Measurements from ENCODE around the gene KCNG3. TPM values are rescaled to one million over a fixed set of nuclear protein-coding genes. Genes with fewer than 3 reads are reported as not detected.

KCNG3 gene
- total RNA-seq, 2 experiments from 2014 or later, result 1.5 to 2.1 TPM

DNA sequence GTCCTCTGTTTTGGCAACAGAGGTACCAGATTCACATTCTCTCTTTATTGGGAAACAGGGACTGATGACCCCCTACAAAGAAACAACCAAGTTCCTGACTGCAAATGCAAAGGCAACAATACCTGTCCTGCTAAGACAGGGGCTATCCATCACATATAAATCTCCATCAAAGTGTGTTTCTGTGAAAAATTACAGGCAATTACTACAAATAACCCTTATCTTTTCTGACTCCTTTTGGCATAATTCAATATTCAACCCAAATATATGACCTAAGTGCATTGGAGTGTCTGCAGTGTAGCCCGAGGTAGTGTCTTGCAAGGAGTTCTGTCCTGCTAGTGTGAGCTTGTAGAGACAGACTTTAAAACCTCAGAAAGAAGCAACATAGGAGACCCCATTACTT is 35.4 kb downstream of the KCNG3 start:
- ATAC-seq, result no peak
- CTCF ChIA-PET, result no interaction called here

DNA sequence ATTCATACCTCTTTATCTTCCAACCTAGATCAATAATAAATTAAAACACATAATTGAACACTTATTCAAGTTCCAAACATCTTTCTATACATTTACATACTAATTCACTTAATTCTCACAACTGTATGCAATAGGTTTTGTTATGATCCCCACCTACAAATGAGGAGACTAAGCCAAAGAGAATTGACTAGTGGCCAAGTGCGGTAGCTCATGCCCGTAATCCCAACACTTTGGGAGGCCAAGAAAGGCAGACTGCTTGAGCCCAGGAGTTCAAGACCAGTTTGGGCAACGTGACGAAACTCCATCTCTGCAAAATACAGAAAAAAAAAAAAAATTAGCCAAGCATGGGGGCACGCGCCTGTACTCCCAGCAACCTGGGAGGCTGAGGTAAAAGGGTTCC is 36.8 kb downstream of the KCNG3 start:
- no peak overlapping the region for H3K27ac Mint-ChIP-seq
- no peak for ATAC-seq
- H3K4me1 Mint-ChIP-seq (ENCODE audit: low read depth), result no peaks in the 10 kb centered on the region
- H3K9me3 Mint-ChIP-seq, result no peaks in the 10 kb centered on the region
- no peaks in the 10 kb centered on the region for H3K27me3 Mint-ChIP-seq
- no peaks in the 10 kb centered on the region for H3K36me3 Mint-ChIP-seq (ENCODE audit: low read depth)
- CTCF ChIA-PET, result interaction anchor here (1.1 to 1.2 kb wide), 2 partner anchors 22 to 31 kb away, joined by 3 to 4 read pairs; no protein-coding TSS in a partner anchor
- DNase-seq, result peak; percentile 7
- intact Hi-C loops (cut with micrococcal nuclease), result no loop called here
- POLR2A ChIA-PET, result no interaction called here
- TF ChIP-seq, protein P1, sequence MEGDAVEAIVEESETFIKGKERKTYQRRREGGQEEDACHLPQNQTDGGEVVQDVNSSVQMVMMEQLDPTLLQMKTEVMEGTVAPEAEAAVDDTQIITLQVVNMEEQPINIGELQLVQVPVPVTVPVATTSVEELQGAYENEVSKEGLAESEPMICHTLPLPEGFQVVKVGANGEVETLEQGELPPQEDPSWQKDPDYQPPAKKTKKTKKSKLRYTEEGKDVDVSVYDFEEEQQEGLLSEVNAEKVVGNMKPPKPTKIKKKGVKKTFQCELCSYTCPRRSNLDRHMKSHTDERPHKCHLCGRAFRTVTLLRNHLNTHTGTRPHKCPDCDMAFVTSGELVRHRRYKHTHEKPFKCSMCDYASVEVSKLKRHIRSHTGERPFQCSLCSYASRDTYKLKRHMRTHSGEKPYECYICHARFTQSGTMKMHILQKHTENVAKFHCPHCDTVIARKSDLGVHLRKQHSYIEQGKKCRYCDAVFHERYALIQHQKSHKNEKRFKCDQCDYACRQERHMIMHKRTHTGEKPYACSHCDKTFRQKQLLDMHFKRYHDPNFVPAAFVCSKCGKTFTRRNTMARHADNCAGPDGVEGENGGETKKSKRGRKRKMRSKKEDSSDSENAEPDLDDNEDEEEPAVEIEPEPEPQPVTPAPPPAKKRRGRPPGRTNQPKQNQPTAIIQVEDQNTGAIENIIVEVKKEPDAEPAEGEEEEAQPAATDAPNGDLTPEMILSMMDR (IDR thresholded peaks at IDR 0.05), result peak; percentile 14
- no peak overlapping the region for H3K4me3 Mint-ChIP-seq

More for the DNA sequence above, 35.4 kb downstream of the KCNG3 start:
- Mint-ChIP-seq H3K9me3 (no peaks in the 10 kb centered on the region), H3K4me3 (no peak overlapping the region), H3K27ac (no peak overlapping the region), H3K27me3 (no peaks in the 10 kb centered on the region), H3K36me3 (ENCODE audit: low read depth) (no peaks in the 10 kb centered on the region), H3K4me1 (ENCODE audit: low read depth) (no peaks in the 10 kb centered on the region)
- TF ChIP-seq, protein P1 (IDR thresholded peaks at IDR 0.05), result no peak
- intact Hi-C loops (cut with micrococcal nuclease), result no loop called here
- DNase-seq, result no peak
- POLR2A ChIA-PET, result no interaction called here

DNA sequence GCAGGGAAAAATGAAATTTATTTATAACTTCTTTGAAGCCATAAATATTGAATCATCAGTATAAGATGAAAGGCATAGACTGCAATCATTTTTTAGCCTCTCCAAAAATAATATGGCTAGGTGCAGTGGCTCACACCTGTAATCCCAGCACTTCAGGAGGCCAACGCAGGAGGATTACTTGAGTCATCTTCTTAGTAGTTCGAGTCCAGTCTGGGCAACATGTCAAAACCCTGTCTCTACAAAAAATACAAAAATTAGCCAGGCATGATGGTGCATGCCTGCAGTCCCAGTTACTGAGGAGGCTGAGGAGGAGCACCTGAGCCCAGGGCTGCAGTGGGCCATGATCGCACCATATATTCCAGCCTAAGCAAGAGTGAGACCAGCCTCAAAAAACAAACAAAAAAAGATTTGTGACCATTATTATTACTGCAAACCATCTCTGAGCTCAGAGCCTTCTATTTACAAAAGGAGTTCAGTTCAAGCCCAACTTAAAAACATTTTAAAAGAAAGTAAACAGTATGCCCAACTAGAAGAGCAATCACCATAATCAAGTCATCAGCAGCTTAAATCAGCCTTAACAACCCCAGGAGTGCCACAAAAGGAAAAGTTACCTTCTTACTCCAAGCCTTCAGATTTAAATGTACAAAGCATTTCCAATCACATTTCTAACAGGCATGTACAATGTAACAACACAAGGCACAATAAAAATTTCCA is 37.5 kb downstream of the KCNG3 start:
- CTCF ChIA-PET, result interaction anchor here (1.1 to 1.2 kb wide), 2 partner anchors 23 to 30 kb away, joined by 3 to 4 read pairs; no protein-coding TSS in a partner anchor
- H3K9me3 Mint-ChIP-seq, result no peaks in the 10 kb centered on the region

DNA sequence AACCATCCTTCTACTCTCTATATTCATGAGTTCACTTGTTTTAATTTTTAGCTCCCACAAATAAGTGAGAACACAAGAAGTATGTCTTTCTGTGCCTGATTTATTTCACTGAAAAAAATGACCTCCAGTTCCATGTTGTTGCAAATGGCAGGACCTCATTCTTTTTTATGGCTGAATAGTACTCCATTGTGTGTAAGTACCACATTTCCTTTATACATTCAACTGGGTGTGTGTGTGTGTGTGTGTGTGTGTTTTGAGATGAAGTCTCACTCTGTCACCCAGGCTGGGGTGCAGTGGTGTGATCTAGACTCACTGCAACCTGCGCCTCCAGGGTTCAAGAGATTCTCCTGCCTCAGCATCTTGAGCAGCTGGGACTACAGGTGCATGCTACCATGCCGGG is 41.2 kb downstream of the KCNG3 start:
- no peak overlapping the region for H3K27ac Mint-ChIP-seq
- H3K4me1 Mint-ChIP-seq (ENCODE audit: low read depth), result no peaks in the 10 kb centered on the region
- ChIA-PET POLR2A (no interaction called here), CTCF (no interaction called here)
- ATAC-seq (no peak), DNase-seq (no peak)
- no peaks in the 10 kb centered on the region for H3K9me3 Mint-ChIP-seq
- H3K27me3 Mint-ChIP-seq, result no peaks in the 10 kb centered on the region
- intact Hi-C loops (cut with micrococcal nuclease), result no loop called here
- TF ChIP-seq, protein P1 (IDR thresholded peaks at IDR 0.05), result no peak
- no peaks in the 10 kb centered on the region for H3K36me3 Mint-ChIP-seq (ENCODE audit: low read depth)
- H3K4me3 Mint-ChIP-seq, result no peak overlapping the region

More for the DNA sequence above, 37.5 kb downstream of the KCNG3 start:
- no peak overlapping the region for H3K4me3 Mint-ChIP-seq
- intact Hi-C loops (cut with micrococcal nuclease), result no loop called here
- no peak for ATAC-seq
- H3K27ac Mint-ChIP-seq, result no peak overlapping the region
- DNase-seq, result no peak
- H3K4me1 Mint-ChIP-seq (ENCODE audit: low read depth), result no peaks in the 10 kb centered on the region
- no peaks in the 10 kb centered on the region for H3K27me3 Mint-ChIP-seq
- TF ChIP-seq, protein P1 (IDR thresholded peaks at IDR 0.05), result no peak
- POLR2A ChIA-PET, result no interaction called here
- no peaks in the 10 kb centered on the region for H3K36me3 Mint-ChIP-seq (ENCODE audit: low read depth)

DNA sequence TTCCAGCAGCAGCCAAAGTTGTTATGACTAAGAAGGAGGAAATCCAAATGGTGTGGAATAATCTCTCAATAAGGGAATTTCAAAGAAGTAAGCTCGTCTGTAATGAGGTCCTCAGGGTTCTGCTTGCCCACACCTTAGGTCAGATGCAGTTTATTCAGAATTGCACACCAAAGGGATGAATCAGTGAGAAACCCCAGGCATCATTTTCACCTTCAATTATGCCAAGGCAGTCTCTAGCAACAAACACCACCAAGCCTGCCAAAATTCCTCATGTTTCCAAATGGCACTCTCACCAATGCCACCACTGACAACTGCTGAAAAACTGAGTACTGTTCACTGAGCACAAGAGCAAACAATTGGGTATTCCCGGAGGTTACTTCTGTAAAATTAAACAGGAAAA is 43.6 kb downstream of the KCNG3 start:
- ATAC-seq, result no peak
- TF ChIP-seq, protein P1 (IDR thresholded peaks at IDR 0.05), result no peak
- Mint-ChIP-seq H3K36me3 (ENCODE audit: low read depth) (no peaks in the 10 kb centered on the region), H3K9me3 (no peaks in the 10 kb centered on the region), H3K27me3 (no peaks in the 10 kb centered on the region), H3K27ac (no peak overlapping the region), H3K4me1 (ENCODE audit: low read depth) (no peaks in the 10 kb centered on the region), H3K4me3 (no peak overlapping the region)
- ChIA-PET CTCF (no interaction called here), POLR2A (no interaction called here)
- intact Hi-C loops (cut with micrococcal nuclease), result no loop called here
- DNase-seq, result no peak
